Ramos (cell line): ENCODE results near the gene GPER1.

Experiments
- in situ Hi-C: fragments of 300-500 bp; cut with MboI; formaldehyde crosslinking; loops from one replicate; pipeline ENCODE4 v1.14.3; 2022; ENCODE audit warnings: low sequenced_read_pairs; ENCODE audit not compliant: unreplicated experiment

Gene GPER1

DNA sequence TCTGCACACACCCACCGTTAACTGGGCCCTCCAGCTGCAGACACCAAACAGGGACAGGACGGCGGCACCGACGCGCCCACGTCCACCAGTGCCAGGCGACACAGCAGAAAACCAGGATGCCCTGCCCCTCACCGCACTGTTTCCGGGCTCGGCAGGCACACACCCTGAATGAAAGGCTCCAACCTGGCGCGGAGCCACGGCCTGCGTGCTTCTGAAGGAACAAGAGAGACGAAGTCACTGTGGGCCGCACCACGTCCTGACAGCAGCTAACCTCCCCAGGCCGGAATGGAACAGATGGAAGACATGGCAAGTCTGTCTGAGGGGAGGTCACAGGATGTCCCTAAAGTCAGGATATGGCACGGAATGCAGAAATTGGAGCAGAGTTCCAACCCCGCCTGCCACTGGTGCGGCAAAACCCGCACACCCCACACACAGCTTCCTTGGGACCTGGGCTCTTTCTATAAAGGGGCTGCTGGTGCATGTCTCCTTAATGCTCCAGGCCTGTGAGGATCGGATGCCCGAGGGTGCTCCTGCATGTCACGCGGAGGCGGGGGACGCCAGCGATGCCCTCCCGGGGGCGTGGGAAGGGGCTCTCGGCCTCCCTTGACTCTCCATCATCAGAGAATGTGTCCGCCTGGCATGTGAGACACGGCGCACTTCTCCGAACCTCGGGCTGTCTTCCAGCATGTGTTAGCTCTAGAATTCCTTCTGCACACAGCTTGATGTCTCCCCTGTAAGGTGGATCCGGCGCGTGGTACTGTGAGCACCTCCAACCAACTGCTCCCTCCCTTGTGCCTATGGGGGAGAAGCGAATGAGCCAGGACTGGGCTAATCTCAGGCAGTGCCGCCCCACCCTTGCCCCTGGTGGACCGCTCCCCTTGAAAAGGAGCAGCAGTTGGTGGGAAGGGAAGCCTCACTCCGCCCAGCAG lies 3.9 kb upstream of the GPER1 start:
- in situ Hi-C loops, result loop anchor here (5.0 kb wide), 1 partner anchor 78 kb away; the partner anchor contains the start of gene ZFAND2A

- in situ Hi-C loops, result no loop called here
These were observed 2.6 kb upstream of the GPER1 start for GRCh38 chr7:1085266-1085665.

- in situ Hi-C loops, result no loop called here
These were observed 1.9 kb upstream of the GPER1 start for GRCh38 chr7:1085910-1086421.

- in situ Hi-C loops, result no loop called here
These were observed 1.1 kb upstream of the GPER1 start for GRCh38 chr7:1086588-1087464.

GRCh38 chr7:1087465-1087814 lies 473 bp upstream of the GPER1 start:
- in situ Hi-C loops, result no loop called here

DNA sequence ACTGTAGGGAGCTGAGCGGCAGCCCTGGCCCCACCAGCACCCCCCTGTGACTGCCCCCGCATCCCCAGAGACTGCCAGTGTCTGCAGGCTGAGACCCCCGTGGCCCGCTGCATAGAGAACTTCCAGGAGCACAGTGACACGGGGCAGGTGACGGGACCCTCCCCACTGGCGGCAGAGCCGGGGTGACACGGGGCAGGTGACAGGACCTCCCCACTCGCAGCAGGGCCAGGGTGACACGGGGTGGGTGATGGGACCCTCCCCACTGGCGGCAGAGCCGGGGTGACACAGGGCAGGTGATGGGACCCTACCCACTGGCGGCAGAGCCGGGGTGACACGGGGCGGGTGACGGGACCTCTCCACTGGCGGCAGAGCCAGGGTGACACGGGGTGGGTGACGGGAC lies 2.3 kb downstream of the GPER1 start:
- in situ Hi-C loops, result no loop called here

DNA sequence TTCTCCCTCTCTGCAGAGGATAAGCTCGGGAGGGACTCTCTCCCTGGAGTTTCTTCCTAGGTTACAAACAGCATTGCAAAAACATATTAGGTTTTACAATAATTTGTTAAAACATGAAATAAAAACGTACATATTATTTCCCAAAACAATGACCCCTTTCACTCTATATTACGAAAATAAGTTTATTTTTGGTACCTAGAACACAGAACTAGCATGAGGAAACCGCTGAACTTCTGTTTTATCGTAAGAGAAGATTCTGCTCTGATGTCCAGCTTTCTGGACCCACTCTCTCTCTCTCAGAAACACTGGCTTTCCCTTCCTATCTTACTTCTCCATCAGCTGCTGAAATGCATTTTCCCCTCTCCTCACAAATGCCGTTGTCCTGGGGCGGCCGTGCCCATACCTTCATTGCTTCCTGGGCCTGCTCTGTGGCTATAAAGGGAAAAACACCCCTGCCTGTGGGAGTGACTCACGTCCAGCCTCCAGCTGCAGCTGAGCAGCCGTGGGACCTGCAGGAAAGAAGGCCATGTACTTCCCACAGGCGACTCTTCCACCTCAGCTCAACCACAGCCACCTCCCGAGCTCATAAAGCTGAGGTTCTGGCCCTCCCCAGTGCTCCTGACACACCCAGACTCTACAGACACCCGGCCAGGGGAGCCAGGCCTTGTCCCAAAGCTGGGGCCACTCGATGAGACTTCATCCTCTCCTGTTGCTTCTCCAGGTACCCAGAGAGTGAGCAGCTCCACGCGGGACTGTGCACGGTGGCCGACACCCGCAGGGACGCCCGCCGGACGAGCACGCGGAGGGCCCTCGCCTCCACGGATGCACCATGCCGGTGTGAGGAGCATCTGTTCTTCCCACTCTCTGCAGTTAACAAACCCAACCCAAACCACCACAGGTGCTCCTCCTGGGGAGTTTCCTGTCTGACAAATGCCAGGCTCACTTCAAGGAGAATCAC lies 3.1 kb downstream of the GPER1 start:
- in situ Hi-C loops, result no loop called here

- in situ Hi-C loops, result no loop called here
These were observed 3.7 kb downstream of the GPER1 start for GRCh38 chr7:1091644-1092027.

DNA sequence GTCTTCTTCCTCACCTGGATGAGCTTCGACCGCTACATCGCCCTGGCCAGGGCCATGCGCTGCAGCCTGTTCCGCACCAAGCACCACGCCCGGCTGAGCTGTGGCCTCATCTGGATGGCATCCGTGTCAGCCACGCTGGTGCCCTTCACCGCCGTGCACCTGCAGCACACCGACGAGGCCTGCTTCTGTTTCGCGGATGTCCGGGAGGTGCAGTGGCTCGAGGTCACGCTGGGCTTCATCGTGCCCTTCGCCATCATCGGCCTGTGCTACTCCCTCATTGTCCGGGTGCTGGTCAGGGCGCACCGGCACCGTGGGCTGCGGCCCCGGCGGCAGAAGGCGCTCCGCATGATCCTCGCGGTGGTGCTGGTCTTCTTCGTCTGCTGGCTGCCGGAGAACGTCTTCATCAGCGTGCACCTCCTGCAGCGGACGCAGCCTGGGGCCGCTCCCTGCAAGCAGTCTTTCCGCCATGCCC lies 4.3 kb downstream of the GPER1 start:
- in situ Hi-C loops, result no loop called here

DNA sequence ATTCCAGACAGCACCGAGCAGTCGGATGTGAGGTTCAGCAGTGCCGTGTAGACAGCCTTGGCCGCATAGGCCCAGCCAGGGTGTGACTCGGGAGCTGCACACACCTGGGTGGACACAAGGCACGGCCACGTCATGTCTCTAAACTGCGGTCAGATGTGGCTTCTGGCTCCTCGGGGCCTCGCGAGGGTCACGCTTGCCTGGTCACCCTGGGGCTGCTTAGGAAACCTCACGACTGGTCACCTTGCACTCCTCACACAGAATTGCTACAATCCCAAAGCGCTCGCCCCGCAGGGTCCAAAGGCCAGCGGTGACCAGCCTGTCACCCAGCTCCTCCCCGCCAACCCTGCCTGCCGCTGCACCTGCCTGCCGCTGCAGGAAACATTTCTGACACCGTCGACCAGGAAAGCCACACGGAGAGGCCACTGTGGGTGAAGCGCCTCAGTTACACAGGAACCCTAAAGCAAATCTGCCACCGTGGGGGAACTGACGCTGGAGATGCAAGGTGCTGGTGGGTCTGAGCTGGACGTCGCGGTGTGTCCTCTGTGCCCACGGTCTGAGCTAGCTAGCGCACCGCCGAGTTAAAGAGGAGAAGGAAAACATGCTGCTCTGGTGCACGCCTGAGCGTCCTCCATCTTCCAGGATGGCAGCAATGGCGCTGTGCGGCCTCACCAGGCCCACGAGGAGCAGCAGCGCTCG lies 5.0 kb downstream of the GPER1 start:
- in situ Hi-C loops, result no loop called here

DNA sequence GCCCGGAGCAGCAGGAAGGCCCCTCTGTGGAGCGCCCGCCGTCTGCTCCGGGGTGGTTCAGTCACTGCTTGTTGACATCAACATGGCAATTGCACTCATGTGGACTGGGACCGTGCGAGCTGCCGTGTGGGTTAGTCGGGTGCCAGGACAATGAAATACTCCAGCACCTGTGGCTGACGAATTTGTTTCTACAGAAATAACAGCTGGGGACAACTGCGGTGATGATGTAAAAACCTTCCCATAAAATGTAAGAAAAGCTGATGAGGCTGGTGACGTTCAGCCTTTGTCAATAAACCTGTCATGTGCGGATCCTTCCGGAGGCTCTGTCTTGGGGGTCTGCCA lies 5.6 kb downstream of the GPER1 start:
- in situ Hi-C loops, result no loop called here

GRCh38 chr7:1093916-1094508 lies 6.1 kb downstream of the GPER1 start:
- in situ Hi-C loops, result no loop called here

DNA sequence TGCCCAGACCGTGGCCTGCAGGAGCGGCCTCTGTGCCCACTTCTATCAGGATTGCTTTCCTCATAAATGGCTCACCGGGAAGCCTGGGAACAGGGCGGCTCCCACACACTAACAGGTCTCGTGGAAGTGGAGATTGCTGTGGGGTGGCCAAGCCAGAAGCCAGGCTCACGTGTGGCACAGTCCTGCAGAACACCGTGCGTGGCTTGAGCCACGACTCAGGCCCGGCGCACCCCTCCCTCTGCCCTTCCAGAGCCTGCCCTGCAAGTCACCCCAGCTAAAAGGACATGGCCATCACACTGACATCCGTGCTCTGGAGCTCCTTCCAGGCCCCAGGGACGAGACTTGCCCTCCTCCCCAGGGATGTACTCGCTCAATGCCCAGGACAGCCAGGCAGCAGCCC lies 7.0 kb downstream of the GPER1 start:
- in situ Hi-C loops, result no loop called here

- in situ Hi-C loops, result no loop called here
These were observed 7.8 kb downstream of the GPER1 start for GRCh38 chr7:1095621-1096155.

GRCh38 chr7:1096156-1097119 lies 8.5 kb downstream of the GPER1 start:
- in situ Hi-C loops, result no loop called here

DNA sequence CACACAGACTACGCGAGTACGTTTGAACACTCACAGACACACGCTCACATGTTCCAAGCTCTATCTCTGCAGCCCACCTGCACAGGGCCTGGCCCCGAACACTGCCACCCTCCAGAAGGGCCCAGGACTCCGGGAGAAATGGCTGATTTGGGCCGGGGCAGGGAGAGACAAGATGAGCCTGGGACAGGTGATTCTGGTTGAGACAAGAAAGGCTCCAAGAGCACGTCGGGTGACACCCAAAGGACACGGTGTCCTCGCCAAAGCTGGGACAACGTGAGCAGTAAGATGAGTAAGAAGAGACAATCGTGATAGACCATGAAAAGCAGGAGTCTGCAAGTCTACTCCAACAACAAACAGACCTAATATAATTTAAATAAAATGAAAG lies 9.2 kb downstream of the GPER1 start:
- in situ Hi-C loops, result no loop called here

DNA sequence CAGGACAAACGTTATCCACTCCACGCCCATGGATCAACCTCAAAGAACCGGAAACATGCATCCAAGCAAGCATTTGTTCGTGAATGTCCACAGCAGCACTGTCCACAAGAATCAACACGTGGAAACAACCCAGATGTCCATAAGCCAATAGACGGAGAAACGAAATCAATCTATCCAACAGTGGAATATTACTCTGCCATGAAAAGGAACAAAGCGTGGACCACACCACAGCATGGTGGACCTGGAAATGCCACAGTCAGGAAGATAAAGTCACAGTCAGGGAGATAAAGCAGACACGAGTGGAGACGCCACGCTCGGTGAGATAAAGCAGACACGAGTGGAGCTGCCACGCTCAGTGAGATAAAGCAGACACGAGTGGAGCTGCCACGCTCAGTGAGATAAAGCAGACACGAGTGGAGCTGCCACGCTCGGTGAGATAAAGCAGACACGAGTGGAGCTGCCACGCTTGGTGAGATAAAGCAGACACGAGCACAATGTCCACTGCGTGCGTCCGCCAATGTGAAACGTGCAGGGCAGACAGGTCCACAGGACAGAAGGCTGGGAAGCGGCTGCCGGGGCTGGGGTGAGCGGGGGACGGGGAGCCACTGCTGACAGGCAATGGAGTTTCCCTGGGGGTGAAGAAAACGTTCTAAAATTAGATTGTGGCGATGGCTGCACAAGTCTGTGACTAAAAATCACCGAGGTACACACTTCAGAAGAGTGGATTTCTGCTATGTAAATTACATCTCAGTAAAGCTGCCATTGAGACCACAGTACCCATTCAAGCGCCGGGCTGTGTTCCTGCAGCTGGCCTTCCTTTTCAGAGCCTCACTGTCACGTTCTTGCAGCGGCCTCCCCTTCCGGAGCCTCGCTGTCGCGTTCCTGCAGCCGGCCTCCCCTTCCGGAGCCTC lies 10.6 kb downstream of the GPER1 start:
- in situ Hi-C loops, result no loop called here
